ENCODE data around the gene TTC23L.

DNA sequence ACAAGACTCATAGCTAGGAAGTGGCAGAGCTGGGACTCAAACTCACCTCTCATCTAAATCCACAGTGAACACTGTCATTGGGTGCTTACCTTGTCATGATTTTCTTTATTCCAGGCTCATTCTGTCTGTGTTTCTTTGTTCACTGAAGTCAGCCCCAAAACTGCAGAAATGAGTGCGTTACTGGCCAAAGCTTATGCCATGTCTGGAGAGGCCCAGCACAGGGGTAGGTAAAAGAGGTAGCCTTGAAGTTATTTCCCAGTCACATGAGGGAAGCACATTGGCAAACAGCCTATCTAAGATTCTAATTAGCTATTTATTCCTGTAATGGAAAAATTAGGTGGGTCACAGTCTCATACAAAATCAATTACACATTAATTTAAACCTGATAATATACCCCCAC lies 29.8 kb downstream of the TTC23L start:
- TF ChIP-seq POLR2AphosphoS5 (IDR thresholded peaks at IDR 0.05; ENCODE audit: low read depth, low read length): no peak
- no peak for TF ChIP-seq POLR2A (IDR thresholded peaks at IDR 0.05; ENCODE audit: low read depth, low read length)
